Activated gamma-delta T cell treated with anti-CD3 and anti-CD28 coated beads, Interleukin-2, amount 50 U/mL, for 16 hours (primary cell): Measurements from ENCODE around the gene PLPP4.

ENCODE experiments used
- DNase-seq: peaks from one replicate; pipeline ENCODE4 v3.0.0-alpha.2; 2020; ENCODE audit warnings: low read depth

PLPP4 gene

GRCh38 chr10:120456626-120457430 is at the start of gene PLPP4:
Gene PLPP4, plus strand, starts transcription at chr10:120457227. Its CDS starts 79 bp downstream, at chr10:120457306.
- DNase-seq = no peak

DNA sequence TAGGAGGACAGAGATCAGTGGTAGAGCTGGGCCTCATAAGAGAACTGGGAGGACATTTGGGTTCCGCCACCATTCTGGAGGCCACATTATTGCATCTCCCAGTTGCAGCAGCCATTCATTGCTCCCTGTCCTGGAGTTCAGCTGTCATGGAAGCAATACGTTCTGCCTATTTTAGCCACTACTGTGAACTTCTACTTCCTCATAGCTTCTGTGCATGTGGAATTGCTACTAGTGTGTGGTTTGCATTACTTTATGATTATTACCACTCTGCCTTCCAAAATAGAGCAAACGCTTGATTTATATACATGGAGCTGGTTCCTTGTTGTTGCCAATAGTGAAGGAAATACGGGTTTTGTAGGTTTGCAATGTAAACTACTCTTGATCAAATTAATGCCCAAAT is 47.2 kb upstream of the PLPP4 start:
- no peak for DNase-seq

DNA sequence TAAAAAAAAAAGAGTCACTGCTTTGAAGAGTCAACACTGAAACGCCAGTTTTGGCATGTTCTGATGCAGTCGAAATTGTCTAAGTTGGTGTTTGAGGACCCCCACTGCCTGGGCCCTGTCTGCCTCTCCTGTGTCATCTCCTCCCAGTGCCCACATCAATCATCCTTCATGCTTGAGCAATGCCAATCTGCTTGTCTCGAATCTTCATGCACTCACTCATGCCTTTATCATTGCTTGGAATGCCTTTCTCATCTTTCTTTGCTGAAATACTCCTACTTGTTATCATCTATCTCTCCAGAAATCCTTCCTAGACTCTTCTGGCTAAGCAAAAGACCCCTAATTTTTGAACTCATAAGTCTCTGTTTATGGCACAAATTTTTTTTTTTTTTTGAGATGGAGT is 42.1 kb upstream of the PLPP4 start:
- no peak for DNase-seq

- no peak for DNase-seq
Measured at GRCh38 chr10:120415709-120416330, 41.2 kb upstream of the PLPP4 start.

DNA sequence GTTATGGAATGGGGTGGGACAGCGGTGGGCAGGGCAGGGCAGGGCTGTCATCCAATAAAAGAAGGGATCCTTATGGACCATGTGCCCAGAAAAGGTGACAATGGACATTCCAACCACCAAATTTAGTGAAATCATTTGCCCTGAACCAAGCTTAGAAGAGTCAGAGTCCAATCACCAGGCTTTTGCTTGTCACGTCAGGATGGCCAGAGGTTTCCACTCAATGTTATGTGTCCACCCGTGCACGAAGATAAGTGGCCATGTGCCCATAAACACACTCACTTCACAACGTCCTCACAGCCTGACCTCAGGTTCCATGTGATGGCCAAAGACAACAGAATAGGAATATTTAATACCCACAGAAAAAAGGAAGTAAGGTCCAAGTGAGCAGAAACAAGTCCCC is 36.6 kb upstream of the PLPP4 start:
- DNase-seq = no peak

GRCh38 chr10:120421250-120421649 is 35.8 kb upstream of the PLPP4 start:
- DNase-seq = no peak

- no peak for DNase-seq
Measured at GRCh38 chr10:120422457-120422856, 34.6 kb upstream of the PLPP4 start.

- DNase-seq = no peak
Measured at GRCh38 chr10:120423431-120424197, 33.4 kb upstream of the PLPP4 start.

DNA sequence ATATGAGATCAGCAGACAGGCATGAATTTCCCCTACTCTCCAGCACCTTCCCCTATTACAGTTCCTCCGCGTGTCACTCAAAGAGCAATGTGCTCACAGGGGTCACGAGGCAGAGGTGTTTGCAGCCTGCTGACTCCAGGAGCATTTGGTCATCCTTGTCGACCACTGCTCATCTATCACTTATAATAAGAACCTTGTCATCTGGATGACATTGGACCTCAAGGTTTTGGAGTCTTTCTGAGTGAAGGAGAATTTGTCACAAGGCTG is 32.9 kb upstream of the PLPP4 start:
- no peak for DNase-seq

GRCh38 chr10:120426306-120426705 is 30.7 kb upstream of the PLPP4 start:
- no peak for DNase-seq

- DNase-seq = no peak
Measured at GRCh38 chr10:120428754-120429153, 28.3 kb upstream of the PLPP4 start.

- no peak for DNase-seq
Measured at GRCh38 chr10:120429395-120429794, 27.6 kb upstream of the PLPP4 start.

DNA sequence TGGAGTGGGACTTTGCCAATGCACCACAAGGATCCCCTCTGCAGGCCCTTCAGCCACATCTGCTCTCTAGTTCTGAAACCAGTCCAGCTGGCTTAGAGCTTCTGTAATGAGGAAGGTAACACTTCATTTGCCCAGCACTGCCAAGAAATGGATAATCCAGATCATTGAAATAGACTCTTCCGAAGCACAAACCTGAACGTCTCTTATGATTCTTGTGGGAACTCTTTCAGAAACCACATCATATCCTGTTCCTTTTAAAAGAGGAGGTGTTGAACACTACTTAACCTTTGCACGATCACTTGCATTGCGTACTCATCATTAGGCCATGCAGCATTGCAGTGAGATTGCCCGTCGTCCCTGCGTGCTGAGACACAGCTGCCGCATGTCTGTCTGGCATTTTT is 25.8 kb upstream of the PLPP4 start:
- no peak for DNase-seq

DNA sequence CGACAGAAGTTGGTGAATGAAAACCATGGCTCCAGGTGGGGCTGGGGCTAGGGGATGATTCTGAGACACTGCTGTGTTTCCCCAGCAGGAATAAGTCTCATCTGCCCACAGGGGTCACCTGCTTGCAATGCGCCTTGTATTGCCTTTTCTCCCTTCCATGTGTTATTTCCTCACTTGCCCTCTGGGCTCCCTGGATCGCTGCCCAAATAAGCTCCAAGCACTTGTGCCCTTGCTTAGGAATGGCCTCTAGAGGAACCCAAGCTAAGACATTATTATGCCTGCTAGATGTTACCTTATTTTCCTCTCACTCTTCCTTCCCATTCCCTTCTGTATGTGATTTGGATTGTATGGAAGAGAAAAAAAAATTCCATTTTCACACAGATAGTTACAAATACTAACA is 24.8 kb upstream of the PLPP4 start:
- DNase-seq = no peak

DNA sequence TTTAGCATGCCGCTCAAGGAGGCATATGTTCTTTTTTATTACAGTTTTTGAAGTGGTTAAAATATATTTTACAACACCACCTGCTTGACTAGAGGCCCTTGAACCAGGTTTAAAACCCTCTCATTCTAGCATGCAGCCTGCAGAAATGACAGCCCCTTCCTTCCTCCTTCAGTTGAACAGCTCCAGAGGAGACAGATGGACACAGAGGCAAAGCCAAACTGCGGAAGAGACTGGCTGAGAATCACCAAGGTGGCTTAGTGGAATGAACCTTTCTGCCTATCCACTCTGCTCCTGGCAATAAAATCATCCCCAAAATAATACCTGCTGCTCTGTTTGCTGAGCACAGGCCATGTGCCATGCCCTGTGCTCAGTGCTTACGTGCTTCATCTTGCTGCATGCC is 23.9 kb upstream of the PLPP4 start:
- no peak for DNase-seq

DNA sequence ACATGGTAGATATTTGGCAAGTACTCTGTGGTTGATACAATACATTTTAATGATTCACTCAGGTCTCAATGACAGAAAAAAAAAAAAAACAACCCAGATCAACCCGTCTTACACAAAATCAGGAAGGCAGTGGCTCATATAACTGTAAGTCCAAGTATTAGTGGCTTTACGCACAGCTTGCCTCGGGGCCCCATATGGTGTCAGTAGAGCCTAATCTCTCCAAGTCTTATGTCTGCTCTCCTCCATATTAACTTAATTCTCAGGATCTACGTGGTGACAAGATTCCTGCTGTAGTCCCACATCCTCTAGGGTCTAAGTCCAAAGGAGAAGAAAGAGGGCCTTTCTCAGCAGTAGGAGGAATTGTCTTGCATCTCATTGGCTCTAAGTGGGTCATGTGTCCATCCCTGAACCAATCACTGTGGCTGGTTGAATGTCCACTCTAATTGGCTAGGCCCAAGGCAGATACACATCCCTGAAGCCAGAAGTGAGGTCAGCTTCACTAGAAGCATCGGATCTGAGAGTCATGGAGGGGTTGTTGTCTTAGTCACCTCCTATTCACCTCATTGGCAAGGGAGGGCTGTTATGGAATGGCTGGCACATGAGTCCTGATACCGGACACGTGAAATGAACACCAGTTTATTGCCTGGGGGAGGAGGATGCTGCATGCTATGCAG is 20.5 kb upstream of the PLPP4 start:
- DNase-seq = no peak

- no peak for DNase-seq
Measured at GRCh38 chr10:120437541-120437940, 19.5 kb upstream of the PLPP4 start.

DNA sequence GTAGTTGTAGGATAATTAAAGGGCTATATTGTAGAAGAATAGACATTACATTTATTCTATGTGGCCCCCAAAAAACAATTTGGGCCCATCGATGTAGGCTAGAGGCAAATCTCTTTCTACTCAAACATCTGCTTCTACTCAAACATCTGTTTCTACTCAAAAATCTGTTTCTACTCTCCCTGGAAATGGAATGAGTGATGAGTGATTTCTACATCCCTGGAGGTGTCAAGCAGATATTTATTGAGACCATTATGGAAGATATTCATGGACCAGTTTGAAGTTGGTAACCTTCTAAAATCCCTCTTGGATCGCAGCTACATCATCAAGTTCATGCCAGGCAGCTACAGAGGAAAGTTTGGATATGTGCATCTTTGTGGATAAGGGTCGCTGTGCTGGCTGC is 5.1 kb upstream of the PLPP4 start:
- DNase-seq = no peak

- no peak for DNase-seq
Measured at GRCh38 chr10:120453319-120453718, 3.7 kb upstream of the PLPP4 start.

GRCh38 chr10:120453886-120454285 is 3.1 kb upstream of the PLPP4 start:
- no peak for DNase-seq

- DNase-seq = no peak
Measured at GRCh38 chr10:120455004-120455403, 2.0 kb upstream of the PLPP4 start.

DNA sequence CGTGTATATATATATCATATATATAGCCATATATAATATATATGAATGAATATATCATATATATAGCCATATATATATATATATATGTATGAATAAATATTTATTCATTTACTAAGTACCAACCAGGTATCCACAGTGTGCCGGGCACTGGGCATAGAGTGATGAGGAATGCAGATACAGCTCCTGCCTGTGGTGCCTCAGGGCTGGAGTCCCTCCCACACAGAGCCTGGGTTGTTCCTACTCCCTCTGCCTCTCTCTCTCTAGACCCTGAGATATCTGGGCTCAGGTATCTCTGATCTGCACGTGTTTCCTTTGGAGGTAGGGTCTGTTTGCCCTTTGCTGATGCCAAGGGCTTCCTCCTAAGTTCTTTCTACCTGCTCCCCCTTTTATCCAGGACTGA is 1.4 kb upstream of the PLPP4 start:
- no peak for DNase-seq

DNA sequence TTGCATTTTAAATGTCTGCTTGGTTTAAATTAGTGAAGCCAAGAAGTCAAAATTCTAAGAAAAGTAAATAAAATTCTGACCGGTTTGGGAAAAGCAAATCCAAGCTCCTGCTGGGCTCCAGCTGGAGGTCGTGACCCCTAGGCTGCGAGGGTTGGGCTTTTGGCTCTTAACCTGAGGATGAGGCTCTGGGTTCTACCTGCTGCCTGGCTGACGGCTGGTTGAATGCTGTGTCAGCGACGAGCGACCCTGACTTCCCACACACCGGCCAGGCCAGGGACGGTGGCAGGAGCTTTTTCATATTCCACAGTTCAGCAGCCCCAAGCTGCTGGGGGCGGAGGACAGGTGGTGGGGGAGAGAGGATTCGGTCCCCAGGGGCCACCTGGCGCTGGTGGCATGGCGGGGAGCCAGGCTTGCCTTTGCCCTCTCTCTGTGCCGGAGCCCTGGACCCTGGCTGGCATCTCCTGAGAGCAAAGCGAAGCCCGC is 843 bp upstream of the PLPP4 start:
- DNase-seq = no peak
